Measurements from ENCODE around the gene NIM1K. TPM values are rescaled to one million over a fixed set of nuclear protein-coding genes. Genes with fewer than 3 reads are reported as not detected.
"Not testable (repeated sequence)": the region's sequence is repeated elsewhere in the genome, so short reads cannot be mapped to it uniquely, and the experiment has no call there.

The NIM1K gene
- total RNA-seq, 2 experiments from 2014 or later, result 0.75 to 1.00 TPM

- intact Hi-C loops (cut with micrococcal nuclease), result loop anchor here (1.0 kb wide), 1 partner anchor 56 kb away; no protein-coding TSS in a partner anchor
- ChIA-PET POLR2A (no interaction called here), CTCF (no interaction called here)
- Mint-ChIP-seq H3K27me3 (no peaks in the 10 kb centered on the region), H3K36me3 (peaks cover 41% of the 10 kb centered on the region), H3K4me3 (no peak overlapping the region), H3K27ac (peak overlapping the region; percentile 46), H3K9me3 (no peaks in the 10 kb centered on the region), H3K4me1 (ENCODE audit: low read depth) (peaks cover 25% of the 10 kb centered on the region)
- DNase-seq, result no peak
These were observed 30.8 kb upstream of the NIM1K start for GRCh38 chr5:43161244-43161643.

- DNase-seq; CTCF ChIA-PET; intact Hi-C loops (cut with micrococcal nuclease); POLR2A ChIA-PET; H3K4me3 Mint-ChIP-seq; H3K27me3 Mint-ChIP-seq; H3K9me3 Mint-ChIP-seq: not testable (repeated sequence)
- Mint-ChIP-seq H3K4me1 (ENCODE audit: low read depth) (peaks cover 16% of the 10 kb centered on the region), H3K36me3 (peaks cover 42% of the 10 kb centered on the region), H3K27ac (peak overlapping the region; percentile 15)
These were observed 27.2 kb upstream of the NIM1K start for GRCh38 chr5:43164801-43165200.

GRCh38 chr5:43165323-43165722 is 26.7 kb upstream of the NIM1K start:
- CTCF ChIA-PET, result interaction anchor here (0.7 kb wide), 1 partner anchor 21 kb away, joined by 3 read pairs; no protein-coding TSS in a partner anchor
- Mint-ChIP-seq H3K4me3 (no peak overlapping the region), H3K36me3 (peaks cover 43% of the 10 kb centered on the region), H3K27ac (no peak overlapping the region), H3K9me3 (no peaks in the 10 kb centered on the region), H3K4me1 (ENCODE audit: low read depth) (peaks cover 16% of the 10 kb centered on the region), H3K27me3 (no peaks in the 10 kb centered on the region)
- intact Hi-C loops (cut with micrococcal nuclease), result no loop called here
- POLR2A ChIA-PET, result no interaction called here
- no peak for DNase-seq

GRCh38 chr5:43168175-43168574 is 23.9 kb upstream of the NIM1K start:
- Mint-ChIP-seq H3K4me1 (ENCODE audit: low read depth) (peaks cover 6% of the 10 kb centered on the region), H3K27ac (no peak overlapping the region), H3K9me3 (no peaks in the 10 kb centered on the region), H3K27me3 (no peaks in the 10 kb centered on the region), H3K36me3 (peaks cover 46% of the 10 kb centered on the region), H3K4me3 (no peak overlapping the region)
- no peak for DNase-seq
- intact Hi-C loops (cut with micrococcal nuclease), result no loop called here
- ChIA-PET CTCF (interaction anchor here (1.1 kb wide), 1 partner anchor 222 kb away, joined by 4 read pairs; no protein-coding TSS in a partner anchor), POLR2A (no interaction called here)

- Mint-ChIP-seq H3K4me3 (no peak overlapping the region), H3K27me3 (no peaks in the 10 kb centered on the region), H3K9me3 (no peaks in the 10 kb centered on the region), H3K4me1 (ENCODE audit: low read depth) (peaks cover 2% of the 10 kb centered on the region), H3K36me3 (peaks cover 36% of the 10 kb centered on the region), H3K27ac (no peak overlapping the region)
- DNase-seq, result no peak
- intact Hi-C loops (cut with micrococcal nuclease), result no loop called here
- CTCF ChIA-PET, result no interaction called here
- POLR2A ChIA-PET, result no interaction called here
These were observed 20.6 kb upstream of the NIM1K start for GRCh38 chr5:43171451-43171850.

GRCh38 chr5:43171926-43172325 is 20.1 kb upstream of the NIM1K start:
- intact Hi-C loops (cut with micrococcal nuclease), result no loop called here
- Mint-ChIP-seq H3K27ac (no peak overlapping the region), H3K4me1 (ENCODE audit: low read depth) (peaks cover under 1% of the 10 kb centered on the region), H3K27me3 (no peaks in the 10 kb centered on the region), H3K9me3 (no peaks in the 10 kb centered on the region), H3K36me3 (peaks cover 33% of the 10 kb centered on the region), H3K4me3 (no peak overlapping the region)
- ChIA-PET CTCF (no interaction called here), POLR2A (no interaction called here)
- DNase-seq, result no peak

GRCh38 chr5:43172779-43173178 is 19.2 kb upstream of the NIM1K start:
- Mint-ChIP-seq H3K36me3 (peaks cover 33% of the 10 kb centered on the region), H3K27ac (no peak overlapping the region), H3K4me3 (no peak overlapping the region), H3K9me3 (no peaks in the 10 kb centered on the region), H3K4me1 (ENCODE audit: low read depth) (no peaks in the 10 kb centered on the region), H3K27me3 (no peaks in the 10 kb centered on the region)
- ChIA-PET CTCF (no interaction called here), POLR2A (no interaction called here)
- intact Hi-C loops (cut with micrococcal nuclease), result no loop called here
- no peak for DNase-seq

- intact Hi-C loops (cut with micrococcal nuclease), result no loop called here
- no peak overlapping the region for H3K4me3 Mint-ChIP-seq
- peaks cover 27% of the 10 kb centered on the region for H3K36me3 Mint-ChIP-seq
- no peaks in the 10 kb centered on the region for H3K9me3 Mint-ChIP-seq
- H3K27ac Mint-ChIP-seq, result no peak overlapping the region
- H3K4me1 Mint-ChIP-seq (ENCODE audit: low read depth), result no peaks in the 10 kb centered on the region
- POLR2A ChIA-PET, result no interaction called here
- no peak for DNase-seq
- no peaks in the 10 kb centered on the region for H3K27me3 Mint-ChIP-seq
- CTCF ChIA-PET, result no interaction called here
These were observed 17.4 kb upstream of the NIM1K start for GRCh38 chr5:43174586-43174985.

GRCh38 chr5:43179836-43180235 is 12.2 kb upstream of the NIM1K start:
- Mint-ChIP-seq H3K36me3 (peaks cover 11% of the 10 kb centered on the region), H3K27ac (no peak overlapping the region), H3K27me3 (no peaks in the 10 kb centered on the region), H3K4me3 (no peak overlapping the region), H3K9me3 (no peaks in the 10 kb centered on the region), H3K4me1 (ENCODE audit: low read depth) (no peaks in the 10 kb centered on the region)
- intact Hi-C loops (cut with micrococcal nuclease), result loop anchor here (2.0 kb wide), 1 partner anchor 13 kb away; the partner anchor contains the start of gene NIM1K
- no peak for DNase-seq
- ChIA-PET POLR2A (interaction anchor here (1.1 kb wide), 1 partner anchor 22 kb away, joined by 3 read pairs; no protein-coding TSS in a partner anchor), CTCF (no interaction called here)

- Mint-ChIP-seq H3K27ac (no peak overlapping the region), H3K4me3 (no peak overlapping the region), H3K27me3 (no peaks in the 10 kb centered on the region), H3K9me3 (no peaks in the 10 kb centered on the region), H3K4me1 (ENCODE audit: low read depth) (no peaks in the 10 kb centered on the region), H3K36me3 (peaks cover 12% of the 10 kb centered on the region)
- ChIA-PET POLR2A (no interaction called here), CTCF (no interaction called here)
- intact Hi-C loops (cut with micrococcal nuclease), result no loop called here
- no peak for DNase-seq
These were observed 9.6 kb upstream of the NIM1K start for GRCh38 chr5:43182421-43182820.

GRCh38 chr5:43183101-43183500 is 8.9 kb upstream of the NIM1K start:
- CTCF ChIA-PET, H3K4me3 Mint-ChIP-seq: not testable (repeated sequence)
- POLR2A ChIA-PET, result interaction anchor here (0.7 kb wide), 1 partner anchor 167 kb away, joined by 4 read pairs; no protein-coding TSS in a partner anchor

GRCh38 chr5:43190755-43191603 is 1.0 kb upstream of the NIM1K start:
- Mint-ChIP-seq H3K27me3 (peaks cover 16% of the 10 kb centered on the region), H3K4me1 (ENCODE audit: low read depth) (peaks cover 31% of the 10 kb centered on the region), H3K9me3 (no peaks in the 10 kb centered on the region), H3K4me3 (peak overlapping the region; percentile 78), H3K36me3 (peaks cover 9% of the 10 kb centered on the region), H3K27ac (no peak overlapping the region)
- ChIA-PET CTCF (interaction anchor here (0.9 to 1.9 kb wide), 3 partner anchors 118 to 293 kb away, joined by 4 to 14 read pairs (median 6); partner anchors contain the start of gene TMEM267), POLR2A (interaction anchor here (1.0 to 2.1 kb wide), 2 partner anchors 70 to 293 kb away, joined by 3 to 12 read pairs; partner anchors contain the start of gene ZNF131)
- intact Hi-C loops (cut with micrococcal nuclease), result loop anchor here (5.0 to 10.0 kb wide), 4 partner anchors 41 to 196 kb away; no protein-coding TSS in a partner anchor
- DNase-seq, result no peak

More at GRCh38 chr5:43183101-43183500, 8.9 kb upstream of the NIM1K start:
- H3K4me1 Mint-ChIP-seq (ENCODE audit: low read depth); H3K27me3 Mint-ChIP-seq; H3K27ac Mint-ChIP-seq; H3K9me3 Mint-ChIP-seq; DNase-seq; intact Hi-C loops (cut with micrococcal nuclease): not testable (repeated sequence)
- peaks cover 14% of the 10 kb centered on the region for H3K36me3 Mint-ChIP-seq
